HG02840 (cell line): ENCODE data around the gene DCTD.
"Not testable (repeated sequence)": the region's sequence is repeated elsewhere in the genome, so short reads cannot be mapped to it uniquely, and the experiment has no call there.

Source experiments
- ATAC-seq: cut with Tn5 transposase; IDR thresholded peaks from one replicate; pipeline ENCODE4 v1.9.1; 2021; ENCODE audit warnings: mild to moderate bottlenecking, moderate library complexity, moderate number of reproducible peaks; ENCODE audit not compliant: unreplicated experiment, low FRiP score

Gene DCTD

DNA sequence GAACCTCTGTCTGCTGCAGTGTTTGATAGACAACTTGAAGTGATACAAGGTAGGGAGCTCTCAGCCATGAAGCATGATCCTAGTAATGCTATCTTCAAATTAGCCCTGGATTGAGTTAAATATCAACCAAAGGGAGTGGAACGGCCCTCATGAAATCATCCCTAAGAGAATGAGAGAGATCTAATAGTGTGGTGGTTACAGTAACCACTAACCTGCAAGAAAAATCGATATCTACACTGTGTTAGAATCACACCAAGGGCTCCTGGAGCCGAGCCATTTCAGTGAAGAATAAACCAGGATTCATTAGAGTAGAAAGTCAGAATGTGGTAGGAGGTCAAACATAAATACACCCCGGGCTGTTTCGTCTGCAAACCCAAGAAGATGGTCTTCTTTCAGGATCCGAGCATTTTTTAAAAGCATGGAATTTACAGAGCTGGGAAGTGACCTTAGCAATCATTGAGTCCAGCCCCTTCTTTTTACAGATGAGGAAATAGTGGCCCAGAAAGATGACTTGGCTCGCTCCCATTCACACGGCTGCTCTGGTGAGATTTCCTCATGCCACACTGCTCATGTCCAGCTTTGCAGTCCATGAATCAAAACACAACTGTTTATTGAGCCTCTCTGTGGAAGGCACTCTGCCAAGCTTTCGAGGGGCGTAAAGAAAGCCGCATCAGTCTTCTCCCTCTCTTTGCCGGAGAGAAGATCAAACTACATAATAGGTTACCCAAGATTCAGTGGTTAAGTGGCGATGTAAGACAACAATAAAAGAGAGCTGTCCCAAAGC is 5.5 kb upstream of the DCTD start:
- no peak for ATAC-seq

DNA sequence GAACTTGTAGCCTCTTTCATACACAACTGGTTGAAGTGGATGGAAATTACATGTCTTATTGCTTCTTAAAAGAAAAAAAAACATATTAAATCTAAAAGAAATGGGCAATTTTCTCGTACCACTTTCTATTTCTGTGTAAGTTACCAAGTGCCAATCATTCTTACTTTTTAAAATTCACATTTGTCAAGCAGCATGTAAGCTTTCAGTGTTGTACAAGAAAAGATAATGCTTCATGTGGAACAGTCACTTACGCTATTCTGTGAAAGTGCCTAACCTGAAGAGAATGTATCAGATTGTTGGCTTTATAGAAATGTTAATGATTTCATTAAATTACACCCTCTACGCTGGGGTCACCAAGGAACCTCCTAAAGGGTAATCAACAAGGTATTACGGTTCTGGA is 4.4 kb upstream of the DCTD start:
- ATAC-seq: no peak

DNA sequence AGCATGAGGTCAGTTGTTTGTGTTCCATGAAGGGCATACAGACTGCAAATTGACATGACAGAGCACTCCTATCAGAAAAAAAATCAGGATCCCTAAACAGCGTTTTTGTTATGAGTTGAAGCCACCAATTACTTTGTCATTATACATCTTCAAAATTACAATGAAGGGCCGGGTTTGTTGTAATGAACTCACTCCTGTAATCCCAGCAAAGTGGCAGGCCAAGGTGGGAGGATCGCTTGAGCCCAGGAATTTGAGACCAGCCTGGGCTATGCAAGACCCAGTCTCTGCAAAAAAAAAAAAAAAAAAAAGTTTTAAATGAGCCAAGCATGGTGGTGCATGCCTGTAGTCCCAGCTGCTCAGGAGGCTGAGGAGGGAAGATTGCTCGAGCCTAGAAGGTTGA is 3.5 kb upstream of the DCTD start:
- no peak for ATAC-seq

- peak; percentile 29 for ATAC-seq
Observed at GRCh38 chr4:182918791-182919302, 1.7 kb upstream of the DCTD start.

DNA sequence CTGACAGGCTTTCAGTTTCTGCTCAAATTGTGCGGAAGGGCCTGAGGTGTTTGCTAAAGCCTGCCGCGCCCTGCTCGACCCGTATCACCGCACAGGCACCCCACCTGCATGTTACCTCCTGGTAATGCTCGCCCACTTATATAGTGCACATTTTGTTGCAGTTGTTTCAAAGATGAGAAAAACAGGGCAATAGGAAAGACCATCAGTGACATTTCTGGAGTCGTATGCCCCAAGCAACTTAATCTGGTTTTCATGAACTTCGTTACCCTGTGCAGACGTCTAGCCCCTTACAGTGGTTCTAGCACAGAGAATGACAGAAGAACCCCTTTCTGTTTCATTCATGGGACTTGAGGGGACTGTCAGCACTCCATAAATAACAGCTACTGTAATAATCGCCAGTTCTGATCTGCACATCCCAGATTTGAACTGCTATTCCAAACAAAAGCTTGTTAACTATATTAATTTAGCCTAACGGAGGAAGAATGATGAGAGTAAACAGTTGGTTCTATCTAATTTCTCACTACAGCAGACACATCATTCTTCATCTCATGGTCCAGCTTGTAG is 940 bp upstream of the DCTD start:
- ATAC-seq: peak; percentile 20

DNA sequence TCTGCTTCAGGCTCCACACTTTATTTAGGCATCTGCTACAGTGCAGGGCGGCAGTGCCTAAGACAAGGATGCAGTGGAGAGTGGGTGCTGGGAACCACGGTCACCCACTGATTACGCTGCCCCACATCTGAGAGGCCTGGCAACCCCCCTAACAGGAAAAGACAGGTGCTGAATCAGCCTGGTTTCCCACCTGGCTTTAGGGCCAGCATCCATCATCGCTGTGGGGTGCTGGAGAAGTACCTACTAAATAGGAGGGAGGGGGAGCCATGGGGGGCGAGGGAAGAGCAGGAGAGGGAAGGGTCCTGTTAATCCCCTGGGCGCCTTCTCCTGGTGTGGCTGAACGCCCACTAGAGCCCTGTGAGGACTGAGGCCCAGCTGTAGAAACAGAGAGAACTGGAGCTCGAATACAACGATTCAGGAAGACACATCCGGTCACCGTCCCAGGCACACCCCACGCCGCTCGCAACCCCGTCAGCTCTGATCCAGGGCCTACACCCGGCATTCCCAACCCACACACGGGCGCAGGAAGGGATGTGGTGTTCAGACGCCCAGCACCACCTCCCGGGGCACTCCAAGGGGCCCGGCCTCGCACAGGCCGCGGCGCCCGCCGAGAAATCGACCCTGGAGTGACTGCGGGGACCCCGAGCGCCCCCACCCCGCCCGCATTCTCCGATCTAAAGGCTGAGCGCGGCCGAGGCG is 554 bp downstream of the DCTD start:
- ATAC-seq: peak; percentile 25

DNA sequence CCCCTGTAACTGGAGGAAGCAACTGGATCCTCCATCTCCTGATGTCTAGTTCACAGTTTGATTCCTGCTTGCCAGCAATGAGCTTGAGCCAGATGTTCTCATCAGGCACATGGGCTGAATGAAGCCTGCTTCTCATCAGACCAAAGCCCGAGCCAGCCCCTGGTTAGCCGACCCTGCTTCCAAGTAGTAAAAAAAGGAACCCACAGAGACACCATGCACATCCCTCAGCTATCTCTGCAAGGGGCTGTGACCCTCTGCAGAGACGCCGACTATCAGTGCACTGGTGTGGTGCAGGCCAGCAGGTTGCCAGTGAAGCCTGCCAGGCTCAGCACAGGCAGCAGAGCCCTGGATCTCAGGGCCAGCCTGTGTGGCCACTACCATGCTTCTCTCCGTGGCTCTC is 2.8 kb downstream of the DCTD start:
- ATAC-seq: no peak

DNA sequence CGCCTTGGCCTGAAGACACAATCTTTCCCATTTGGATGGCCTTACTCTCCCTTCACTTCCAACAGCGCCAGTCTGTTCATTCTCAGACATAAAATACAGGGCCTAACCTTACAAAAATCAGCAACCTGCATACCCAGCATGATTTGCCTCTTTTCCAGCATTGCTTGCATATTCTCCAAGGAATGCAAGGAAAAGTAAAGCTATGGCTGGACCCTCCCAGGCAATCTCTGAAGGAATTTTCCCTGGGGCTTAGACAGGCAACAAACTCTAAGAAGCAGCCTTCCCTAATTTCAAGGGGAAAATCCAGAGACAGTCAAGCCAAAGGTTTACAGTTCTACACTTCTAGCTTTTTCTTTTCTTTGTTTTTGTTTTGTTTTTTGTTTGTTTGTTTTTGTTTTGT is 3.6 kb downstream of the DCTD start:
- ATAC-seq: no peak

DNA sequence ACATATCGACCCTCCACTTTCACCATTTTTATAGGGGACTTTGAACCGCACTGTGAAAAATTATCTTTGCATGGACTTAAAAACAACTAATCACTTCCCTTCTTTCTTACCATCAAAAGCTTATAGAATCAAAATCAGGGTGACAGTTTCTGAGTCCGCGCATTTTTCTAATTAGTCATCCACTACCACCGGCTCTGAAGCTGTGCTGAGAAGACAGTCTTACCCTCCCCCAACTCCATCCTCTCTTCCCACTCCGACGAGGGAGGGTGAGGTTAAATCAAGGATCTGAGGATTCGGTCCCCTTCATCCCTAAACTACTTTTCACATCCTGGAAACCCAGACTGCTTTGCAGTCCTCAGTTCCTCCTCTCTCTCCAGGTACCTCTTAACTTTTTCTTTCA is 4.2 kb downstream of the DCTD start:
- no peak for ATAC-seq

DNA sequence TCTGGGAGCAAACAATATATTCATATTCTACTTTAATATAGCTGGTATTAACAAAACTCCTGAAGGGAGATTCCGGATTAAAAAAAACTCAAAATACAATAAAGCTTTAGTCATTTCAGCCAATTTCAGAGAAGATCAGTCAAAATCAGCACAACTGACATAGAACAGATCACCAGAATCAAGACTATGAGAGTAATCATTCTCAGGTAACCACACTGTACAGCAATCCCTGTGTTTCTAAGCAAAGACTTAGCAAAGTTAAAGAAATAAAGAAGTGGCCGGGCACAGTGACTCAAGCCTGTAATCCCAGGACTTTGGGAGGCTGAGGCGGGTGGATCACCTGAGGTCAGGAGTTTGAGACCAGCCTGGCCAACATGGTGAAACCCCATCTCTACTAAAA is 9.1 kb downstream of the DCTD start:
- no peak for ATAC-seq

- no peak for ATAC-seq
Observed at GRCh38 chr4:182907396-182907795, 9.8 kb downstream of the DCTD start.

DNA sequence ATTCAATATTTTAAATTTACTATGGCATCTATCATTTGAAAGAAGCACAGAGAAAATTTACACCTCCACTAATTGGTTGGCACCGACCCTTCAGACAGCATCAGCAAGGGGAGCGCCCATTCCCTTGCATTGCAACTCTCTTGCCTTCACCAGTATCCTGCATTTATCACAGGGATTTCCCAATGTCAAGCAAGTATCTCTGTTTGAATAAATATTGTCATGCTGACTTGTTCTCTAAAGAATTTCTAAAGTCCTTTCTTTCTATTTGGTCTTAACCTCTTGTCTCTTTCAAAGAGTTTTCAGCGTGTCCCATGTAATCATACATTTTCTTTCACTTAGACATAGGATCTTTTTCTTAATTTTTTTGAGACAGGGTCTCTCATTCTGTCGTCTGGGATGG is 10.4 kb downstream of the DCTD start:
- no peak for ATAC-seq

DNA sequence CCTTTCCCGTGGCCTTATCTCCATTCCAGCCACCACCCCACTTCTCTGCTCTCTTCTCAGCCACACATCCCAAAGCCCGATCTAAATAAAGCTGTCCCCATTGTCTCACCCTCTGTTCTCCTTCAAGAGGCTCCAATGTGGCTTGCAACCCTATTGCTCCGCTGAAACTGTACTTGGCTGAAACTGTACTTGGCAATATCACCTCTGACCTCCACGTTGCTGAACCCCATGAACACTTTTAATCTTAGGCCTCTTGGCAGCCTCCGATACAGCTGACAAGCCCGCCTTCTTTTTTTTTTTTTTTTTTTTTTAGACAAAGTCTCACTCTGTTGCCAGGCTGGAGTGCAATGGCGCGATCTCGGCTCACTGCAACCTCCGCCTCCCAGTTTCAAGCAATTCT is 12.1 kb downstream of the DCTD start:
- no peak for ATAC-seq

DNA sequence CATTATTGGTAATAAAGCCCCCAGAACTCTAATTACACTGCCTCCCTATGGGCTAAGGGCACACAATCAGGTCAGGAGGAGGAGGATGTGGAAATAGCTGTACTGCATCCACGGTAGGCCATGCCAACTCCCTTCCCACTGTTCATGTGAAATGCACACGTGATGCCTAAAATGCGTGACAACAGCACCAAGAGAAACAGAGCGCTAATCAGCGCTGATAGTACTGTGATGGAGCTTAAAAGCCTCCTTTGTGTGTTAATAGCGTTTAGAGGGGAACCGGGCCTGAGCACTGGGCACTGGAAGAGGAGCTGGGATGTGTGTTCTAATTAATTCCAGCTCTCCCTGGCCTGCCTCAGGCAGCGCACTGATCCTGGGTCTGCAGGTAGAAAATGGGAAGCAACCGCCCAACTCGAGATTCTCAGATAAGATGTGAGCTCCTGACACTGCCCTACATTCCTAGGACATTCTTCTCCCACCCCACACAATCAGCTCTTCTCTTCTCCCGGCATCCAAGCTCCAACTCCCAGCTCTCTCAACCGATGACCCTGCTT is 12.9 kb downstream of the DCTD start:
- ATAC-seq: no peak

GRCh38 chr4:182903013-182903412 is 14.2 kb downstream of the DCTD start:
- no peak for ATAC-seq

GRCh38 chr4:182901337-182901736 is 15.8 kb downstream of the DCTD start:
- no peak for ATAC-seq

DNA sequence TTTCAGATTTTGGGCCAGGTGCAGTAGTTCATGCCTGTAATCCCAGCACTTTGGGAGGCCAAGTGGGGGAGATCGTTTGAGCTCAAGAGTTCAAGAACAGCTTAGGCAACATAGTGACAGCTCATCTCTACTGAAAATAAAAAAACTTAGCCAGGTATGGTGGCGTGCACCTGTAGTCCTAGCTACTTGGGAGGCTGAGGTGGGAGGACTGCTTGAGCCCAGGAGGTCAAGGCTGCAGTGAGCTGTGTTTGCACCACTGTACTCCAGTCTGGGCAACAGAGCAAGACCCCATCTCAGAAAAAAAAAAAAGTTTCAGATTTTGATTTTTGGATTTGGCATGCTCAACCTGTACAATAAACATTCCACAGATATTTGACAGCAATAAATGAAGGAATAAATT is 17.2 kb downstream of the DCTD start:
- not testable (repeated sequence) for ATAC-seq

GRCh38 chr4:182898479-182898799 is 18.7 kb downstream of the DCTD start:
- ATAC-seq: no peak

GRCh38 chr4:182897601-182898478 is 19.3 kb downstream of the DCTD start:
- ATAC-seq: no peak

DNA sequence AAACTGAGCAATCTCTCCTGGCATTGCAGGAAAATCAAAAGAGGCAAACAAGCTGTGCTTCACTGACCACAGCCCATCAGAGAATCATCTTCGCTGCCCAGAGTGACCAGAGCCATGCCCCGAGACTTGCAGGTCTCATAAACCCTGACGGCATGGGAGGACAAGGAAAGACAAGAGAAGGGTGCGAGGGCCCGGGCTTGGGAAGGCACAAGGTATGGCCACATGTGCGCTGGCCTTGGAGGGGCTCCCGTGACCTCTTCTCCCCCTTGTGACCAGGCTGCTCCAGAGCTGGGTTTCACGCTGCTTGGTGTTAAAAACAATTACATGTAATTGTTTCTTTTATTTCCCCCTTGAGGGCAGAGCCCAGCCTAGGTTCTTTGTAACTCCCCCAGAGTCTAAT is 20.8 kb downstream of the DCTD start:
- ATAC-seq: no peak
